Fibroblast of lung (primary cell): ENCODE measurements around the gene TMEM8B.

Experiments
- EZH2 ChIP-seq: IDR thresholded peaks from 2 replicates; pipeline ENCODE4 v1.5.1; 2012; ENCODE audit warnings: low read length, control low read depth, mild to moderate bottlenecking; ENCODE audit errors: missing control alignments
- TF ChIP-seq, protein P1 (sequence below), 2 donors: IDR thresholded peaks in 1 of 2; conservative IDR thresholded peaks in 1 of 2; 1 replicate in 1 of 2; 2 replicates in 1 of 2; pipeline ENCODE4 v1.5.1; 2011 to 2012; ENCODE audit warnings: low read length in 2 of 2, control low read depth in 1 of 2, inconsistent platforms in 1 of 2, low read depth in 1 of 2, mild to moderate bottlenecking in 1 of 2

- TF ChIP-seq, protein P1, sequence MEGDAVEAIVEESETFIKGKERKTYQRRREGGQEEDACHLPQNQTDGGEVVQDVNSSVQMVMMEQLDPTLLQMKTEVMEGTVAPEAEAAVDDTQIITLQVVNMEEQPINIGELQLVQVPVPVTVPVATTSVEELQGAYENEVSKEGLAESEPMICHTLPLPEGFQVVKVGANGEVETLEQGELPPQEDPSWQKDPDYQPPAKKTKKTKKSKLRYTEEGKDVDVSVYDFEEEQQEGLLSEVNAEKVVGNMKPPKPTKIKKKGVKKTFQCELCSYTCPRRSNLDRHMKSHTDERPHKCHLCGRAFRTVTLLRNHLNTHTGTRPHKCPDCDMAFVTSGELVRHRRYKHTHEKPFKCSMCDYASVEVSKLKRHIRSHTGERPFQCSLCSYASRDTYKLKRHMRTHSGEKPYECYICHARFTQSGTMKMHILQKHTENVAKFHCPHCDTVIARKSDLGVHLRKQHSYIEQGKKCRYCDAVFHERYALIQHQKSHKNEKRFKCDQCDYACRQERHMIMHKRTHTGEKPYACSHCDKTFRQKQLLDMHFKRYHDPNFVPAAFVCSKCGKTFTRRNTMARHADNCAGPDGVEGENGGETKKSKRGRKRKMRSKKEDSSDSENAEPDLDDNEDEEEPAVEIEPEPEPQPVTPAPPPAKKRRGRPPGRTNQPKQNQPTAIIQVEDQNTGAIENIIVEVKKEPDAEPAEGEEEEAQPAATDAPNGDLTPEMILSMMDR (conservative IDR thresholded peaks at IDR 0.05 in 1 of 2, IDR thresholded peaks at IDR 0.05 in 1 of 2; ENCODE audit: low read depth in 1 of 2, low read length in 2 of 2): no peak
- no peak for TF ChIP-seq EZH2
These were observed 15.7 kb downstream of the TMEM8B start for GRCh38 chr9:35844628-35845270.
